Measurements from ENCODE around the gene MAPKAP1. TPM values are rescaled to one million over a fixed set of nuclear protein-coding genes. Genes with fewer than 3 reads are reported as not detected.

The MAPKAP1 gene
- total and polyA plus RNA-seq, 2 experiments from 2014 or later: 68.4 to 98.5 TPM

- H3K4me1 ChIP-seq (ENCODE audit: insufficient read depth): no peaks in the 10 kb centered on the region
- TF ChIP-seq, protein P1, sequence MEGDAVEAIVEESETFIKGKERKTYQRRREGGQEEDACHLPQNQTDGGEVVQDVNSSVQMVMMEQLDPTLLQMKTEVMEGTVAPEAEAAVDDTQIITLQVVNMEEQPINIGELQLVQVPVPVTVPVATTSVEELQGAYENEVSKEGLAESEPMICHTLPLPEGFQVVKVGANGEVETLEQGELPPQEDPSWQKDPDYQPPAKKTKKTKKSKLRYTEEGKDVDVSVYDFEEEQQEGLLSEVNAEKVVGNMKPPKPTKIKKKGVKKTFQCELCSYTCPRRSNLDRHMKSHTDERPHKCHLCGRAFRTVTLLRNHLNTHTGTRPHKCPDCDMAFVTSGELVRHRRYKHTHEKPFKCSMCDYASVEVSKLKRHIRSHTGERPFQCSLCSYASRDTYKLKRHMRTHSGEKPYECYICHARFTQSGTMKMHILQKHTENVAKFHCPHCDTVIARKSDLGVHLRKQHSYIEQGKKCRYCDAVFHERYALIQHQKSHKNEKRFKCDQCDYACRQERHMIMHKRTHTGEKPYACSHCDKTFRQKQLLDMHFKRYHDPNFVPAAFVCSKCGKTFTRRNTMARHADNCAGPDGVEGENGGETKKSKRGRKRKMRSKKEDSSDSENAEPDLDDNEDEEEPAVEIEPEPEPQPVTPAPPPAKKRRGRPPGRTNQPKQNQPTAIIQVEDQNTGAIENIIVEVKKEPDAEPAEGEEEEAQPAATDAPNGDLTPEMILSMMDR (conservative IDR thresholded peaks at IDR 0.05; ENCODE audit: low read depth in 2 of 2): no peak
- no peak for TF ChIP-seq EZH2phosphoT487 (IDR thresholded peaks at IDR 0.05; ENCODE audit: unreplicated experiment)
- TF ChIP-seq POLR2AphosphoS5 (IDR thresholded peaks at IDR 0.05; ENCODE audit: low read depth): no peak
- TF ChIP-seq ZNF114 (CRISPR knock-in tag; IDR thresholded peaks at IDR 0.05): no peak
- no peak for TF ChIP-seq ZNF331 (CRISPR knock-in tag; IDR thresholded peaks at IDR 0.05; ENCODE audit: low read depth)
- TF ChIP-seq, protein P2, sequence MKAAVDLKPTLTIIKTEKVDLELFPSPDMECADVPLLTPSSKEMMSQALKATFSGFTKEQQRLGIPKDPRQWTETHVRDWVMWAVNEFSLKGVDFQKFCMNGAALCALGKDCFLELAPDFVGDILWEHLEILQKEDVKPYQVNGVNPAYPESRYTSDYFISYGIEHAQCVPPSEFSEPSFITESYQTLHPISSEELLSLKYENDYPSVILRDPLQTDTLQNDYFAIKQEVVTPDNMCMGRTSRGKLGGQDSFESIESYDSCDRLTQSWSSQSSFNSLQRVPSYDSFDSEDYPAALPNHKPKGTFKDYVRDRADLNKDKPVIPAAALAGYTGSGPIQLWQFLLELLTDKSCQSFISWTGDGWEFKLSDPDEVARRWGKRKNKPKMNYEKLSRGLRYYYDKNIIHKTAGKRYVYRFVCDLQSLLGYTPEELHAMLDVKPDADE (IDR thresholded peaks at IDR 0.05): no peak
- TF ChIP-seq, protein P3, sequence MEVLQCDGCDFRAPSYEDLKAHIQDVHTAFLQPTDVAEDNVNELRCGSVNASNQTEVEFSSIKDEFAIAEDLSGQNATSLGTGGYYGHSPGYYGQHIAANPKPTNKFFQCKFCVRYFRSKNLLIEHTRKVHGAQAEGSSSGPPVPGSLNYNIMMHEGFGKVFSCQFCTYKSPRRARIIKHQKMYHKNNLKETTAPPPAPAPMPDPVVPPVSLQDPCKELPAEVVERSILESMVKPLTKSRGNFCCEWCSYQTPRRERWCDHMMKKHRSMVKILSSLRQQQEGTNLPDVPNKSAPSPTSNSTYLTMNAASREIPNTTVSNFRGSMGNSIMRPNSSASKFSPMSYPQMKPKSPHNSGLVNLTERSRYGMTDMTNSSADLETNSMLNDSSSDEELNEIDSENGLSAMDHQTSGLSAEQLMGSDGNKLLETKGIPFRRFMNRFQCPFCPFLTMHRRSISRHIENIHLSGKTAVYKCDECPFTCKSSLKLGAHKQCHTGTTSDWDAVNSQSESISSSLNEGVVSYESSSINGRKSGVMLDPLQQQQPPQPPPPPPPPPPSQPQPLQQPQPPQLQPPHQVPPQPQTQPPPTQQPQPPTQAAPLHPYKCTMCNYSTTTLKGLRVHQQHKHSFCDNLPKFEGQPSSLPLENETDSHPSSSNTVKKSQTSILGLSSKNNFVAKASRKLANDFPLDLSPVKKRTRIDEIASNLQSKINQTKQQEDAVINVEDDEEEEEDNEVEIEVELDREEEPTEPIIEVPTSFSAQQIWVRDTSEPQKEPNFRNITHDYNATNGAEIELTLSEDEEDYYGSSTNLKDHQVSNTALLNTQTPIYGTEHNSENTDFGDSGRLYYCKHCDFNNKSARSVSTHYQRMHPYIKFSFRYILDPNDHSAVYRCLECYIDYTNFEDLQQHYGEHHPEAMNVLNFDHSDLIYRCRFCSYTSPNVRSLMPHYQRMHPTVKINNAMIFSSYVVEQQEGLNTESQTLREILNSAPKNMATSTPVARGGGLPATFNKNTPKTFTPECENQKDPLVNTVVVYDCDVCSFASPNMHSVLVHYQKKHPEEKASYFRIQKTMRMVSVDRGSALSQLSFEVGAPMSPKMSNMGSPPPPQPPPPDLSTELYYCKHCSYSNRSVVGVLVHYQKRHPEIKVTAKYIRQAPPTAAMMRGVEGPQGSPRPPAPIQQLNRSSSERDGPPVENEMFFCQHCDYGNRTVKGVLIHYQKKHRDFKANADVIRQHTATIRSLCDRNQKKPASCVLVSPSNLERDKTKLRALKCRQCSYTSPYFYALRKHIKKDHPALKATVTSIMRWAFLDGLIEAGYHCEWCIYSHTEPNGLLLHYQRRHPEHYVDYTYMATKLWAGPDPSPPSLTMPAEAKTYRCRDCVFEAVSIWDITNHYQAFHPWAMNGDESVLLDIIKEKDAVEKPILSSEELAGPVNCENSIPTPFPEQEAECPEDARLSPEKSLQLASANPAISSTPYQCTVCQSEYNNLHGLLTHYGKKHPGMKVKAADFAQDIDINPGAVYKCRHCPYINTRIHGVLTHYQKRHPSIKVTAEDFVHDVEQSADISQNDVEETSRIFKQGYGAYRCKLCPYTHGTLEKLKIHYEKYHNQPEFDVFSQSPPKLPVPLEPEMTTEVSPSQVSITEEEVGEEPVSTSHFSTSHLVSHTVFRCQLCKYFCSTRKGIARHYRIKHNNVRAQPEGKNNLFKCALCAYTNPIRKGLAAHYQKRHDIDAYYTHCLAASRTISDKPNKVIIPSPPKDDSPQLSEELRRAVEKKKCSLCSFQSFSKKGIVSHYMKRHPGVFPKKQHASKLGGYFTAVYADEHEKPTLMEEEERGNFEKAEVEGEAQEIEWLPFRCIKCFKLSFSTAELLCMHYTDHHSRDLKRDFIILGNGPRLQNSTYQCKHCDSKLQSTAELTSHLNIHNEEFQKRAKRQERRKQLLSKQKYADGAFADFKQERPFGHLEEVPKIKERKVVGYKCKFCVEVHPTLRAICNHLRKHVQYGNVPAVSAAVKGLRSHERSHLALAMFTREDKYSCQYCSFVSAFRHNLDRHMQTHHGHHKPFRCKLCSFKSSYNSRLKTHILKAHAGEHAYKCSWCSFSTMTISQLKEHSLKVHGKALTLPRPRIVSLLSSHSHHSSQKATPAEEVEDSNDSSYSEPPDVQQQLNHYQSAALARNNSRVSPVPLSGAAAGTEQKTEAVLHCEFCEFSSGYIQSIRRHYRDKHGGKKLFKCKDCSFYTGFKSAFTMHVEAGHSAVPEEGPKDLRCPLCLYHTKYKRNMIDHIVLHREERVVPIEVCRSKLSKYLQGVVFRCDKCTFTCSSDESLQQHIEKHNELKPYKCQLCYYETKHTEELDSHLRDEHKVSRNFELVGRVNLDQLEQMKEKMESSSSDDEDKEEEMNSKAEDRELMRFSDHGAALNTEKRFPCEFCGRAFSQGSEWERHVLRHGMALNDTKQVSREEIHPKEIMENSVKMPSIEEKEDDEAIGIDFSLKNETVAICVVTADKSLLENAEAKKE (CRISPR knock-in tag; IDR thresholded peaks at IDR 0.05): no peak
- no peak for TF ChIP-seq NANOG (IDR thresholded peaks at IDR 0.05; ENCODE audit: borderline replicate concordance)
- TF ChIP-seq JUNB (IDR thresholded peaks at IDR 0.05; ENCODE audit: unreplicated experiment): no peak
- no peak for TF ChIP-seq EZH2 (IDR thresholded peaks at IDR 0.05; ENCODE audit: low read depth, unreplicated experiment)
- TF ChIP-seq STAT1 (IDR thresholded peaks at IDR 0.05; ENCODE audit: unreplicated experiment): no peak
- no peak for TF ChIP-seq CREB1 (CRISPR knock-in tag; IDR thresholded peaks at IDR 0.05; ENCODE audit: low read depth)
- no peak for TF ChIP-seq REST (IDR thresholded peaks at IDR 0.05; ENCODE audit: unreplicated experiment)
- no peak overlapping the region for H3K27ac Mint-ChIP-seq
- H3K27ac ChIP-seq (ENCODE audit: low read depth): no peak overlapping the region
- H3K4me2 ChIP-seq: no peak overlapping the region
- H3F3A ChIP-seq (replicated peaks; ENCODE audit: low read depth): no peaks in the 10 kb centered on the region
- peaks cover 15% of the 10 kb centered on the region; the same call in 1 of the 2 replicates for H3K27me3 ChIP-seq (ENCODE audit: insufficient read depth)
- no peaks in the 10 kb centered on the region for H3K9me2 ChIP-seq (ENCODE audit: insufficient read depth)
- H4K20me1 ChIP-seq (replicated peaks; ENCODE audit: insufficient read depth): no peaks in the 10 kb centered on the region
- H2AFZ ChIP-seq: no peak overlapping the region
- no peaks in the 10 kb centered on the region for H3K36me3 Mint-ChIP-seq (ENCODE audit: low read depth)
- no peaks in the 10 kb centered on the region for H3K9me3 Mint-ChIP-seq
- H3K27me3 Mint-ChIP-seq (ENCODE audit: insufficient read depth, low read depth, poor library complexity): peaks cover 12% of the 10 kb centered on the region
- peaks cover 14% of the 10 kb centered on the region for H3K4me1 Mint-ChIP-seq
- no peak for ATAC-seq
- no peak overlapping the region for H3K4me3 Mint-ChIP-seq
- no peaks in the 10 kb centered on the region for H3K79me2 ChIP-seq (replicated peaks; ENCODE audit: insufficient read depth)
- no peak overlapping the region for H3K4me3 ChIP-seq
- DNase-seq (ENCODE audit: low spot score): no peak
- no peaks in the 10 kb centered on the region for H3K36me3 ChIP-seq (ENCODE audit: insufficient read depth)
These were observed 315.3 kb downstream of the MAPKAP1 start for GRCh38 chr9:125391704-125392103.

All from GM23338 (cell line).